SIG-M5 treated with dmso at 0.1 percent for 504 hours (cell line): ENCODE data around the gene VPS45.
A peak's percentile ranks its signal among the peaks of the same experiment; 100 is the strongest.
"Not testable (repeated sequence)": the region's sequence is repeated elsewhere in the genome, so short reads cannot be mapped to it uniquely, and the experiment has no call there.

ENCODE experiments used
- DNase-seq: peaks from one replicate; lab custom pipeline; 2025; ENCODE audit not compliant: unreplicated experiment; lab: John Stamatoyannopoulos, UW

VPS45 gene

GRCh38 chr1:150067184-150068108, at the start of gene VPS45:
Gene VPS45 (plus strand): TSS chr1:150067776. CDS start chr1:150067858, 82 bp downstream.
- DNase-seq, result peak; percentile 95

GRCh38 chr1:150018165-150018564, 49.4 kb upstream of the VPS45 start:
- DNase-seq, result no peak

GRCh38 chr1:150020711-150021110, 46.9 kb upstream of the VPS45 start:
- no peak for DNase-seq

GRCh38 chr1:150021191-150021694, 46.3 kb upstream of the VPS45 start:
- DNase-seq, result peak; percentile 42

- DNase-seq, result no peak
These were observed 45.2 kb upstream of the VPS45 start for GRCh38 chr1:150022357-150022756.

- DNase-seq, result no peak
These were observed 43.4 kb upstream of the VPS45 start for GRCh38 chr1:150024156-150024555.

- DNase-seq, result no peak
These were observed 39.3 kb upstream of the VPS45 start for GRCh38 chr1:150028322-150028721.

GRCh38 chr1:150034336-150034735, 33.2 kb upstream of the VPS45 start:
- DNase-seq, result no peak

GRCh38 chr1:150049926-150050325, 17.6 kb upstream of the VPS45 start:
- no peak for DNase-seq

- DNase-seq, result no peak
These were observed 16.5 kb upstream of the VPS45 start for GRCh38 chr1:150051089-150051373.

- DNase-seq, result peak; percentile 33
These were observed 15.6 kb upstream of the VPS45 start for GRCh38 chr1:150051905-150052412.

- peak; percentile 82 for DNase-seq
These were observed 13.7 kb upstream of the VPS45 start for GRCh38 chr1:150053926-150054325.

GRCh38 chr1:150055507-150055906, 12.1 kb upstream of the VPS45 start:
- DNase-seq, result not testable (repeated sequence)

GRCh38 chr1:150056407-150056806, 11.2 kb upstream of the VPS45 start:
- DNase-seq, result peak; percentile 51

- no peak for DNase-seq
These were observed 7.3 kb upstream of the VPS45 start for GRCh38 chr1:150060260-150060659.

GRCh38 chr1:150061632-150062101, 5.9 kb upstream of the VPS45 start:
- DNase-seq, result no peak

GRCh38 chr1:150062113-150062512, 5.5 kb upstream of the VPS45 start:
- no peak for DNase-seq

GRCh38 chr1:150065184-150065871, 2.2 kb upstream of the VPS45 start:
- peak; percentile 34 for DNase-seq

GRCh38 chr1:150066328-150066727, 1.2 kb upstream of the VPS45 start:
- no peak for DNase-seq

- DNase-seq, result no peak
These were observed 765 bp upstream of the VPS45 start for GRCh38 chr1:150066838-150067183.

GRCh38 chr1:150068109-150068435, 496 bp downstream of the VPS45 start:
- no peak for DNase-seq

- DNase-seq, result no peak
These were observed 2.3 kb downstream of the VPS45 start for GRCh38 chr1:150069923-150070322.
